ENCODE results near the gene FRMD8. TPM values are rescaled to one million over a fixed set of nuclear protein-coding genes. Genes with fewer than 3 reads are reported as not detected.
A peak's percentile ranks its signal among the peaks of the same experiment; 100 is the strongest.

Gene FRMD8
- total and polyA plus RNA-seq, 2 experiments from 2014 or later: 25.4 to 106 TPM

DNA sequence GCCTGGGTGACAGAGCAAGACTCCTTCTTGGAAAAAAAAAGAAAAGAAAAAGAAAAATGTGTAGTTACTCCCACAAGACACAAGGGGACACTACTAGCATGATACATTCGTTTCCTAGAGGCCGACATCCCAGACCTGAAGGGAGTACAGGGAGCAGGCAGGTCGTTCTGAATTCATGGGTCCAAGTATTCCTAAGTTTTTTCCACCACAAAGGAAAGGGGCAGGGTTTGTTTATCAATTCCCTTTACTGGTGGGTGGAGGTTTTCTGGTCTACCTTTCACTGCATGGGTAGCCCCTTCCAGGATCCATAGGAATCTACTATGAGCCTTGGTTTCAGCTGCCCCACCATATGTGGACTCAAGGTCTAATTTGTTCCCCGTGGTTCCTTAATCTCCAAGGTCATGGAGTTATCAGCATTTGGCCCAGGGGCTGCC lies 20.1 kb upstream of the FRMD8 start:
- WGBS, 2 experiments (ENCODE audit: low coverage in 1 of 2, low lambda C conversion rate in 2 of 2, missing lambda C conversion rate in 2 of 2): 2 to 5% methylated on average over 4 of the region's 4 CpGs
- Histone ChIP-seq H3K36me3 (ENCODE audit: low read depth) (no peaks in the 10 kb centered on the region), H3K9me2 (ENCODE audit: insufficient read depth) (no peaks in the 10 kb centered on the region), H3K27ac (0 out of 2 replicates have a peak overlapping the region, but pooled peaks have one; percentile 2), H3K79me2 (ENCODE audit: insufficient read depth) (peaks cover 15% of the 10 kb centered on the region), H2AFZ (peak overlapping the region; percentile 70), H3K9me3 (ENCODE audit: low read depth) (no peaks in the 10 kb centered on the region), H3K9ac (peak overlapping the region; percentile 21), H3K4me2 (ENCODE audit: unreplicated experiment) (no peak overlapping the region), H3K27me3 (replicated peaks; ENCODE audit: insufficient read depth) (no peaks in the 10 kb centered on the region), H4K20me1 (ENCODE audit: insufficient read depth) (no peaks in the 10 kb centered on the region), H3K4me3 (no peak overlapping the region), H3K4me1 (ENCODE audit: insufficient read depth) (peaks cover 6% of the 10 kb centered on the region), H3F3A (ENCODE audit: insufficient read depth) (peaks cover 6% of the 10 kb centered on the region)
- in situ Hi-C loops (cut with MboI): no loop called here
- TF ChIP-seq EZH2 (IDR thresholded peaks at IDR 0.05; ENCODE audit: insufficient read depth, poor library complexity, severe bottlenecking): no peak
- DNase-seq: peak; percentile 90

DNA sequence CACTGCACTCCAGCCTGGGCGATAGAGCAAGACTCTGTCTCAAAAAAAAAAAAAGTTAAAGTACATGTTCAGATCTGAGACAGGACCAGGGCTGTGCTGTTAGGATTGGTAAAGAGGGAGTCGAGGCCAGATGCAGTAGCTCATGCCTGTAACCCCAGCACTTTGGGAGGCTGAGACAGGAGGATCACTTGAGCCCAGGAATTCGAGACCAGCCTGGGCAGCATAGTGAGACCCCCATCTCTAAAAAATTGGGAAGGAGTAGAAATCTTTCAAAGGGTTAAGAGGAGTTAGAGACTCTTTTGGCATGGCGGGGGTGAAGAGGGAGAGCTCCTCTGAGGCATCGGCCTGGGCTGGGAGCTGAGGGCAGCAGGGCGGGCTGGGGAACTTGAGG lies 15.8 kb upstream of the FRMD8 start:
- Histone ChIP-seq H3K79me2 (ENCODE audit: insufficient read depth) (peaks cover 14% of the 10 kb centered on the region), H3K36me3 (ENCODE audit: low read depth) (no peaks in the 10 kb centered on the region), H3K27me3 (replicated peaks; ENCODE audit: insufficient read depth) (no peaks in the 10 kb centered on the region), H3K27ac (peak overlapping the region; percentile 82), H3K4me3 (no peak overlapping the region), H3K4me1 (ENCODE audit: insufficient read depth) (peaks cover 11% of the 10 kb centered on the region), H3K9ac (peak overlapping the region; percentile 69), H3K4me2 (ENCODE audit: unreplicated experiment) (no peak overlapping the region), H3K9me3 (ENCODE audit: low read depth) (no peaks in the 10 kb centered on the region), H3F3A (ENCODE audit: insufficient read depth) (peaks cover 13% of the 10 kb centered on the region), H2AFZ (no peak overlapping the region), H4K20me1 (ENCODE audit: insufficient read depth) (no peaks in the 10 kb centered on the region), H3K9me2 (ENCODE audit: insufficient read depth) (no peaks in the 10 kb centered on the region)
- TF ChIP-seq EZH2 (IDR thresholded peaks at IDR 0.05; ENCODE audit: insufficient read depth, poor library complexity, severe bottlenecking): no peak
- 60 to 62% methylated on average over 6 of the region's 6 CpGs for WGBS, 2 experiments (ENCODE audit: low coverage in 1 of 2, low lambda C conversion rate in 2 of 2, missing lambda C conversion rate in 2 of 2)
- no peak for DNase-seq
- in situ Hi-C loops (cut with MboI): loop anchor here (10.0 kb wide), 1 partner anchor 144 kb away; no protein-coding TSS in a partner anchor

DNA sequence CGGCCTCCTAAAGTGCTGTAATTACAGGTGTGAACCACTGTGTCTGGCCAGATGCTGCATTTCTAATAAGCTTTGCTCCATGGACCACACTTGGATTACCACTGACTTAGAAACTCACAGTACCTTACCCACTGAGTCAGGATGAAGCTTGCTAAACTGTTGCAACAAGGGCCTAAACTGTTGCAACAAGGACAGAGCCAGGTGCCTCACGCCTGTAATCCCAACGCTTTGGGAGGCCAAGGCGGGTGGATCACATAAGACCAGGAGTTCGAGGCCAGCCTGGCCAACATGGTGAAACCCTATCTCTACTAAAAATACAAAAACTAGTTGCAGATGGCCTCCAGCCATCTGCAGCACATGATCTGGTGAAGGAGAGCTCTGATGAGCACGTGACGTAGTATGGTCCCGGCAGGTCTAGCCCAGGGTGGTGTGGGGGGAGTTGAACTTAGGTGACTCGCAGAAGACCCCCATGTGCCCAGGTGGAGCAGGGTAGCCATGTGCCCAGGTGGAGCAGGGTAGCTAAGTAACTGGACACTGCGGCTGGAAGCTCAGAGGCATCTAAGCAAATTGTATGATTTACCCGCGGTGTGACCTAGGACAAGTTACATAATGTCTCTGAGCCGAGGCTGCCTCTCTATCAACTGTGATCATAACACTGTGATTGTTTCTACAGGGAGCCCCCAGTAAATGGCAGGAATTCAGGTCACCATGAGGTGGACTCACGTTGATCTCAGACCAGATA lies 12.4 kb upstream of the FRMD8 start:
- H3K36me3 ChIP-seq (ENCODE audit: low read depth): no peaks in the 10 kb centered on the region
- H3K4me2 ChIP-seq (ENCODE audit: unreplicated experiment): no peak overlapping the region
- peaks cover 11% of the 10 kb centered on the region for H3K4me1 ChIP-seq (ENCODE audit: insufficient read depth)
- H3F3A ChIP-seq (ENCODE audit: insufficient read depth): peaks cover 13% of the 10 kb centered on the region
- H3K9me2 ChIP-seq (ENCODE audit: insufficient read depth): no peaks in the 10 kb centered on the region
- WGBS, 2 experiments (ENCODE audit: low coverage in 1 of 2, low lambda C conversion rate in 2 of 2, missing lambda C conversion rate in 2 of 2): 82 to 87% methylated on average over 14 of the region's 14 CpGs
- no peak overlapping the region for H3K27ac ChIP-seq
- no peaks in the 10 kb centered on the region for H3K79me2 ChIP-seq (ENCODE audit: insufficient read depth)
- DNase-seq: no peak
- no peak overlapping the region for H3K9ac ChIP-seq
- TF ChIP-seq EZH2 (IDR thresholded peaks at IDR 0.05; ENCODE audit: insufficient read depth, poor library complexity, severe bottlenecking): no peak
- TF ChIP-seq EZH2phosphoT487 (IDR thresholded peaks at IDR 0.05; ENCODE audit: insufficient read depth, low read depth): no peak
- H3K4me3 ChIP-seq: no peak overlapping the region
- in situ Hi-C loops (cut with MboI): loop anchor here (10.0 kb wide), 1 partner anchor 141 kb away; no protein-coding TSS in a partner anchor
- no peaks in the 10 kb centered on the region for H3K27me3 ChIP-seq (replicated peaks; ENCODE audit: insufficient read depth)
- no peaks in the 10 kb centered on the region for H3K9me3 ChIP-seq (ENCODE audit: low read depth)
- no peak overlapping the region for H2AFZ ChIP-seq
- no peaks in the 10 kb centered on the region for H4K20me1 ChIP-seq (ENCODE audit: insufficient read depth)

DNA sequence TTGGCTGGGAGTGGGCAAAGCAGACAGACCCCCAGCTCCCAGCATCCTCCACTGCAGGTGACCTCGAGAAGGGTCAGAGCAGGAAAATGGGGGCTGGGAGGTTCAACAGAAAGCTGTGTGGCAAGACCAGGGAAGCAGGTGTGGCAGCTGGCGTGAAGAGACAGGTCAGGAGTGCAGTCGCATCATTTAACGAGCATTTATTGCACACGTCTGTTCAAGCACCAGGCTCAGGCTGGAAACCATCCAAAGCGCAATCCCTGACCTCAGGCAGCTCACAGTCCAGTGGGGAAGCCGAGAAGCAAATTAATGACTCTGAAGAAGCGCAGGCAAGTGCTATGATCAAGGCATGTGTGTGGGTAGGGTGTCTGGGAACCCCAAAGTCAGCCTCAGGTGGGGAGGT lies 11.4 kb upstream of the FRMD8 start:
- TF ChIP-seq EZH2phosphoT487 (IDR thresholded peaks at IDR 0.05; ENCODE audit: insufficient read depth, low read depth) (no peak), EZH2 (IDR thresholded peaks at IDR 0.05; ENCODE audit: insufficient read depth, poor library complexity, severe bottlenecking) (no peak)

More for the DNA sequence above, 11.4 kb upstream of the FRMD8 start:
- H3K27me3 ChIP-seq (replicated peaks; ENCODE audit: insufficient read depth): no peaks in the 10 kb centered on the region
- no peak overlapping the region for H2AFZ ChIP-seq
- H3K9ac ChIP-seq: no peak overlapping the region
- H3F3A ChIP-seq (ENCODE audit: insufficient read depth): peaks cover 13% of the 10 kb centered on the region
- no peaks in the 10 kb centered on the region for H3K79me2 ChIP-seq (ENCODE audit: insufficient read depth)
- H3K4me3 ChIP-seq: no peak overlapping the region
- H3K9me3 ChIP-seq (ENCODE audit: low read depth): no peaks in the 10 kb centered on the region
- no peak overlapping the region for H3K27ac ChIP-seq
- peaks cover 11% of the 10 kb centered on the region for H3K4me1 ChIP-seq (ENCODE audit: insufficient read depth)
- in situ Hi-C loops (cut with MboI): loop anchor here (10.0 kb wide), 1 partner anchor 140 kb away; no protein-coding TSS in a partner anchor
- H4K20me1 ChIP-seq (ENCODE audit: insufficient read depth): no peaks in the 10 kb centered on the region
- 88 to 94% methylated on average over 8 of the region's 8 CpGs for WGBS, 2 experiments (ENCODE audit: low coverage in 1 of 2, low lambda C conversion rate in 2 of 2, missing lambda C conversion rate in 2 of 2)
- no peak overlapping the region for H3K4me2 ChIP-seq (ENCODE audit: unreplicated experiment)
- H3K9me2 ChIP-seq (ENCODE audit: insufficient read depth): no peaks in the 10 kb centered on the region
- no peak for DNase-seq
- H3K36me3 ChIP-seq (ENCODE audit: low read depth): no peaks in the 10 kb centered on the region
